Right renal cortex interstitium (tissue), 3 donors: Measurements from ENCODE around the gene FMNL3. TPM values are rescaled to one million over a fixed set of nuclear protein-coding genes. Genes with fewer than 3 reads are reported as not detected.
"Not testable (repeated sequence)": the region's sequence is repeated elsewhere in the genome, so short reads cannot be mapped to it uniquely, and the experiment has no call there.

Source experiments
- DNase-seq, 3 donors: peaks; one replicate each; pipeline ENCODE4 v3.0.0-alpha.2; 2013; ENCODE audit warnings: low read depth in 3 of 3, low spot score in 2 of 3
- polyA plus RNA-seq, 3 donors: library from polyadenylated mRNA; unstranded; fragments of 120-200 nt; gene quantifications; one replicate each; pipeline ENCODE4 v1.2.1, GENCODE V29; 2013; ENCODE audit not compliant: insufficient read length in 3 of 3

Gene FMNL3
- polyA plus RNA-seq = 10 to 100 TPM; 36.7 to 43.1 (median 40.1) TPM

DNA sequence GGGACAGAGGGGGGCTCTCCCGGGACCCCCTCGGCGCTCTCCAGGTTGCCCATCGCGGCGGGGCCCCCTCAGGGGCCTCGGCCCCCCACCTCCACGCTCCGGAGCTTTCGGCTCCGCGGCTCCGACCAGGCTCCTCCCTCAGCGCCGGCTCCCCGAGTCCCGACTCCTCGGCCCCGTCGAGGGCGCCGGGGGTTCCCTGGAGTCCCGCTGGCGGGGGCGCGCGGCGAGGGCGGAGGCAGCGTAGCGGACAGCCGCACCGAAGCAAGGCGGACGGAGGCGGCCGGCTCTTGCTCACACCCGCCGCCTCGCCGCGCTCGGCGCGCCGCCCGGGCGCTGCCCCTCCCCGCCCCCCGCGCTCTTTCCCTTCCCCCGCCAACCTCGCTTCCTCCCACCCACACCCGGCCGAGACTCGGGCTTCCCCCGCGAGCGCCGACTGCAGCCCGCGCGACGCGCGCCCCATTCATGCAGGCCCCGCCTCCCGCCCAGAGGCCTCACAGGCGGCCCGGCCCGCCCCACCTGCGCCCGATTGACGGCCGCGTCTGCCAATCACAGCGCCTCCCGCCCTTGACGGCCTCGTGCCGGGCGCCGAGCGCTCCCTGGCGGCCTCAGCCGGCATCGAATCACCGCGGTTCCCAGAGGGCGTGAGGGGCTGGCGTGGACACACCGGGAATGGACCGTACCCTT, at the start of gene FMNL3:
Gene FMNL3 (minus strand): TSS at position 278 of the 684 bp plus-strand sequence. CDS start 225 bp downstream, at position 53.
- peak; percentile 71 to 91 (median 90) for DNase-seq

GRCh38 chr12:49750996-49751393, 43.8 kb upstream of the FMNL3 start:
- DNase-seq = no peak

GRCh38 chr12:49750027-49750995, 43.1 kb upstream of the FMNL3 start:
- no peak for DNase-seq

DNA sequence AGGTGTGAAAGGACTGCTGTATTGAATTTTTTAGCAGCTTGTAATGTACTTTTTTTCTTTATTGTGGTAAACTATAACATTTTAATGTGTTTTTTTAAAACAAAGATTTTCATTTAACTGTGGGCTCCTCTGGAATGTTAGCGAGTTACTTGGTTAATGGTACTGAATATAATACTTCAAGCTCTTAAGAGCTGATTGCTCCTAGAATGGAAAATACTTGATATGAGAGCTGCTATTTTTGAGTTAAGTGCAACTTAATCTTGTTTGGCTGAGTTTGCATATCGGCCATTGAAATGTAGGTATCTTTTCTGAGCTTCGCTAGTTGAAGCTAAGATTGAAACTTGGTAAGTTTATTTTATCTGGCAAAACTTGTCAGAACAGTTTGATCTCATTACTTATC, 41.6 kb upstream of the FMNL3 start:
- DNase-seq = no peak

DNA sequence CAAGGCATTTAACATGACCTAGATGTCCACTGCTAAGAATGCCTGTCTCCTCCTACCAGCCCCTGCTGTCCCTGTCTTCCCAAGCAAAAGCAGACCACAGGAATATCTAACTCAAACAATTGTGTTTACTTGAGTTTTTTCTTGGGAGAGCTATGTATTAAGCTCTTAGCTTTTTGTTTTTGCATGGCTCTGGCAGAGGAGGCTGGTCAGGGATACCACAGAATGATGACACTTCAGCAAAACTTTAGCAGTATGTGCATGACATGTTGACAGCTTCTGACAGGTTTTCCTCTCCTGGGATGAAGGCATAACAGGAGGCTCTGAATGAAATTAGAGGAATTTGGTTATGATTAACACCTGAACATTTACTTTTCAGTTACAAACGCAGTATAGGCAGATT, 41.1 kb upstream of the FMNL3 start:
- no peak for DNase-seq

- DNase-seq = no peak
Measured at GRCh38 chr12:49744363-49744885, 37.2 kb upstream of the FMNL3 start.

DNA sequence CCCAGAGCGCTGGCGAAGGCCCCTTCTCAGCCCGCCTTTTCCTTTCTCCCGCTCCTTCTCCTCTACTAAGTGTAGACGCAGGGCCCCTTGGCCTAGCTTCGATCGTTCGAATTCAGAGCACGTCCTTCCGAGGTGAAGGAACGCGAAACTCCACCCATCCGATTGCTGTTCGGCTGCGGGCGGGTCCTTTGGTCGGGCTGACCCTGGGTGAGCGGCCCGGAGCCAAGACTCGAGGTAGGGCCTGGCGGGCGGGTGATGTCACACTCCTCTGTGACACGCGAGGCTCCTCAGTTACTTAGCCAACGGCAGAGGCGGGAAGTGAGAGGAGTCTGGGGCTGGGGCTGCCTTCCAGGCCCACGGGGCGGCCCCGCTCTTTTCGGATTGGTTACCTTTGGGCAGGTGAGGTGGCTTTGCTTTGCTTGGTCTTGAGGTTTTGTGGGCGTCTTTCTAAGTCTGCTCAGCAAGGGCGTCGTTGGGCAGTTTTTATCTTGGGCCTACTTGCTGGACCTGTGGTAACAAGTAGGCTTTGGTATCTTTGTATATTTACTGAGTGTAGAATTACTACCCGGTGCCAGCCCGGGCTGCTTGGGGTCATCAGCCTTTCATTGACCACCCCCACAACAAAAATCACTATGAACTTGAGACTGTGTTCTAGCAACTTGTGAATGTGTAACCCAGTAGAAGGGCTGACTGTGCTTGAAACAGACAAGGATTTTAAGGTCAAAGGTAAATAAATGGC, 34.8 kb upstream of the FMNL3 start:
- peak in 2 of 3 donors; percentile 36 to 39 for DNase-seq

DNA sequence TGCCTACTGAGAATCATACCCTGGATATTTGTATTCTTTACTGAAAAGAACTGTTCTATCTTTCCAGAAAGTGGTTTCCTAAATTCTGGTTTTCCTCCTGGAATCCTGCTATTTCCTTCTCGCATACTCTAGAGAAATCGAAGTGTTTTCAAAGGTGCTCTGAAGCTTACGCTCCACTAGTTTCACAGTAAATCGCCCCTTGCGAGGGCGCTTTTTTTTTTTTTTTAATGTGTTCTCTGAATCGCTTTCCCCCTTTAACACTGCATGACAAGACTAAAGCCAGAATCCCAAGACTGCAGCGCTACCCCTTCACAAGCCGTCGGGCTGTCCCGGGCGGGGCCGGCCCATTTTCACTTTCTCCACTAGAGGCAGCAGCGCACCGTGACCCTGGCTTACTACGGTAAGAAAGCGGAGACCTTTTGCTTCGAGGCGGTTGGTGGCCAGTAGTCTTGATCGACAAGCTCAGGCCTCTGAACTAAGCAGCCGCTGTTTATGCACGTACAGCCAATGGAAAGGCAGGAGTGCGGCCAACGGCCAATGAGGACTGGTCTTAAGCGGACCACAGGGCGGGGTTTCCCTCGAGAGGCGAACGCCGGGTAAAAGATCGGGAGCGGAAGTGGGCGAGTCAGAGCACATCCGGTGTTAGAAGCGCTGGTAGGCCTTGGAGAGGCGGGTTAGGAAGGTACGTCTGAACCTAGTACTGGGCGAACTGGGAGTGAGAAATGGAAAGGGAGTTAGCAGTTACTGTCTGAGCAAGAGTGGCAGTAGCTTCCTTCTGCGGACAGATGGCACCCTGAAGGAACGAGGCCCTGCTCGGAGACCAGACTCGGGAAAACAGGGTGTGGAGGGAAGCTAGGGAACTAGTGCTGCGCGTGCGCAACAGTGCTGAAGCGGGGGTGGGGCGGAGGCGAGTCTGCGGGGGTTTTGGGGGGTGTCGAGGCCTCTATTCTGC, 34.0 kb upstream of the FMNL3 start, which contains the start of gene TMBIM6:
Gene TMBIM6 (plus strand): TSS at position 628 of the 952 bp plus-strand sequence. CDS start 10,937 bp downstream, outside the sequence.
- DNase-seq = peak; percentile 99 to 100 (median 99)

DNA sequence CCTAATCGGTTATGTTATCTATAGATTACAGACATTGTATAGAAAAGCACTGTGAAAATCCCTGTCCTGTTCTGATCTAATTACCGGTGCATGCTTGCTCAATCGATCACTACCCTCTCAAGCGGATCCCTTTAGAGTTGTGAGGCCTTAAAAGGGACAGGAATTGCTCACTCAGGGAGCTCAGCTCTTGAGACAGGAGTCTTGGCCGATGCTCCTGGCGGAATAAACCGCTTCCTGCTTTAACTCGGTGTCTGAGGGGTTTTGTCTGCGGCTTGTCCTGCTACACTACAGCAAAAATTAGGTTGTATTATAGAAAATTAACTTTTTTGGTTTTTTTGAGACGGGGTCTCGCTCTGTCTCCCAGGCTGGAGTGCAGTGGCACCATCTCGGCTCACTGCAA, 33.1 kb upstream of the FMNL3 start:
- DNase-seq = not testable (repeated sequence)

DNA sequence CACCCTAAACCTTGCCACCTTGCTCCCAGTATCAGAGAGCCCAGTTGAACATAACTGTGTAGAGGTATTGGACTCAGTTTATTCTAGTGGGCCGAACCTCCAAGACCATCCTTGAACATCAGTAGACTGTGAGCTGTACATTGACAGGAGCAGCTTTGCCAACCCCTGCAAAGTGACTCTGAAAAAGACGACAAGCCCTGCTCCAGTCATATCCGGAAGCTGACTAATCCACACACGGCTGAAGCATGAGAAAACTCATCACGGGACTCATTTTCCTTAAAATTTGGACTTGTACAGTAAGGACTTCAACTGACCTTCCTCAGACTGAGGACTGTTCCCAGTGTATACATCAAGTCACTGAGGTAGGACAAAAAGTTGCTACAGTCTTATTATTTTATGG, 31.5 kb upstream of the FMNL3 start:
- not testable (repeated sequence) for DNase-seq

- not testable (repeated sequence) for DNase-seq
Measured at GRCh38 chr12:49734900-49735299, 27.7 kb upstream of the FMNL3 start.

DNA sequence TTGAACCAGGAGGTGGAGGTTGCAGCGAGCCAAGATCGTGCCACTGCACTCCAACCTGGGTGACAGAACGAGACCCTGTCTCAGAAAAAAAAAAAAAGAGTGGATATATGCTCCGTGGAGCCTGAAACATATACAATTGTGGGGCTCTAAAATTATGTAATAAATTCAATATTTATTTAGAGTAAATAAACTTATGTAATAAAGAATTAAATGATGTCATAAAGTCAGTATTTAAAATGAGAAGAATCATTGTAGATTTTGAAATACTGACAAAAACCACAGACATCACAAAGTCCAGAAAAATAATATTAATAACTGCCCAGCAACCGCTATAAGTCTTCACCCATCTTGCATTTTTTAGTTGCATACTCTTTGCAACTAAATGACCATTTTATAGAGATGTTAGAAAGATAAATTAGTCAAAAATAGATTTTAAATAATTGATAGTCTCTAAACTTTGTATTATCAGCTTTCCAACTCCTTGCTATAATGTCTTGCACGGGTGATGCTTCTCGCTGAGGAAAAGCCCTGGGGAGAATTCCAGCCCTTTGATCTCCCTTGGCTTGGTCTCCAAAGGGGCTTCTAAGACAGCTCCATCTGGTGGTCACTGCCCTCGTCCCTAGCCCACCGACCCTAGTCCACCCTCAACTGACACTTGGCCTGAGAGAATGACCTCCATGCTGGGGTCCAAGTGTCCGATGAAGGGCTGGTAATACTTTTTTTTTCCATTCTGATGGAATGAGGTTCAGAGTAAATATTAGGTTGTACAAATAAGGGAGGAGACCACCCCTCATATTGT, 26.2 kb upstream of the FMNL3 start:
- no peak for DNase-seq

DNA sequence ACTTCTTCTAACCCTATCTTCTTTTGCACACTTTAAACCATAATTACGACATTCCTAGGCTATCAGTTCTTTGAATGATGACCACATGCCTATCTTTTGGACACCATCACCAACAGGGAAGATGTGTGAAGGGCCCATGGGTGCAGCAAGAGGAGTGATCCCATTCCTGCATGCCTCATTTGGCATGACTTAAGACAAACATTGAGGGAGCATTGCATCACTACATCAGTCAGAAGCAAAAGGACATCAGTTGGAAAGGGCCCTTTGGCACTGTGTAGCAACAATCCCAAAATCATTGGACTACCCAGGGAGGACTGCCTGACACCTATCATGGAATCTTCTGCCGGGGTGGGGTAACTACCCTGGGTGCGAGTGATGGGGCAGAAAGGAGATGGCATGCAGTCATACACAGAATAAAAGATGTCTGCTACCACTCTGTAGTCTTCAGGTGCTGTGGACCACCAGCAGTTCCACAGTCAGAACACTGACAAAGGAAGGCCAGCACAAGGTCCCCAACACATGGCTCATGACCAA, 23.4 kb upstream of the FMNL3 start:
- no peak for DNase-seq

DNA sequence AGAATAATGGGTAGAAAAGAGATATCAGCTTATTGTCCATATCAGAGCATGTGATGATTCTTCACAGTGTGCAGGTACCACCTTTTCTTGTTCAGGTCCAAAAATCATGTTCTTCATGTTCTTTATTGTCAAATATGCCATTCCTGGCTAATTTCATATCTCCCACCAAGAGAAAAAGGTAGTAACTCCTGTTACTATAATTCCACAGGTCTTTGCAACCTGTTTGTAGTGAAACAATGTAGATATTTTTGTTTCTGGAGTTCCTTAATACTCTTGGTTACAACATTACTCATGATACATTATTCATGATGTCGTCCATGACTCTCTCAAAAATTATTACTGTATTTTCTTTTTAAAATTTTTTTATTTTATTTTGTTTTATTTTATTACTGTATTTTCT, 22.8 kb upstream of the FMNL3 start:
- DNase-seq = no peak

DNA sequence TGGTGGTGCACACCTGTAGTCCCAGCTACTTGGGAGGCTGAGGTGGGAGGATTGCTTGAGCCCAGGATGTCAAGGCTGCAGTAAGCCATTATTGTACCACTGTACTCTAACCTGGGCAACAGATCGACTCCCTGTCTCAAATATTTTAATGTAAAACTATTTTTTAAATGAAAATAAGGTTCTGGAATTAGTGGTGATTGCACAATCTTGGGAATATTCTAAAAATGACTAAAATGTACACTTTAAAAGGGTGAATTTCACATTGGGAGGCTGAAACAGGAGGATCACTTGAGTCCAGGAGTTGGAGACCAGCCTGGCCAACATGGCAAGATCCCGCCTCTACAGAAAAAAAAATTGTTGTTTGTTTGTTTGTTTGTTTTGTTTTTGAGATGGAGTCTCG, 21.2 kb upstream of the FMNL3 start:
- no peak for DNase-seq

- not testable (repeated sequence) for DNase-seq
Measured at GRCh38 chr12:49721355-49721754, 14.2 kb upstream of the FMNL3 start.

GRCh38 chr12:49720214-49720613, 13.0 kb upstream of the FMNL3 start:
- no peak for DNase-seq

GRCh38 chr12:49717800-49718199, 10.6 kb upstream of the FMNL3 start:
- not testable (repeated sequence) for DNase-seq
